Nephron (organoid): ENCODE measurements around the gene YWHAQ.
"Not testable (repeated sequence)": the region's sequence is repeated elsewhere in the genome, so short reads cannot be mapped to it uniquely, and the experiment has no call there.

Source experiments
- H3K27ac Mint-ChIP-seq, 3 experiments: 2 replicates each; pipeline ENCODE4 v1.8.0; 2020; ENCODE audit warnings: mixed read lengths in 3 of 3, mild to moderate bottlenecking in 2 of 3, moderate library complexity in 1 of 3
- H3K27me3 Mint-ChIP-seq: 2 replicates; pipeline ENCODE4 v1.8.0; 2021; ENCODE audit warnings: low read depth, mild to moderate bottlenecking, moderate library complexity, mixed read lengths
- H3K36me3 Mint-ChIP-seq: 2 replicates; pipeline ENCODE4 v1.8.0; 2020; ENCODE audit warnings: low read depth, mixed read lengths
- H3K4me1 Mint-ChIP-seq: 2 replicates; pipeline ENCODE4 v1.8.0; 2020; ENCODE audit warnings: mixed read lengths
- H3K4me3 Mint-ChIP-seq, 3 experiments: 2 replicates each; pipeline ENCODE4 v1.8.0; 2020; ENCODE audit warnings: mild to moderate bottlenecking in 3 of 3, mixed read lengths in 3 of 3, moderate library complexity in 2 of 3
- H3K9me3 Mint-ChIP-seq: 2 replicates; pipeline ENCODE4 v1.8.0; 2020; ENCODE audit warnings: mixed read lengths
- TF ChIP-seq, protein P1 (sequence below), 3 experiments: fragments of 200-600 bp; sonication (generic); IDR thresholded peaks; one replicate each; pipeline ENCODE4 v1.5.0; 2021; ENCODE audit warnings: antibody characterized with exemption in 3 of 3; ENCODE audit not compliant: unreplicated experiment in 3 of 3

Gene YWHAQ

DNA sequence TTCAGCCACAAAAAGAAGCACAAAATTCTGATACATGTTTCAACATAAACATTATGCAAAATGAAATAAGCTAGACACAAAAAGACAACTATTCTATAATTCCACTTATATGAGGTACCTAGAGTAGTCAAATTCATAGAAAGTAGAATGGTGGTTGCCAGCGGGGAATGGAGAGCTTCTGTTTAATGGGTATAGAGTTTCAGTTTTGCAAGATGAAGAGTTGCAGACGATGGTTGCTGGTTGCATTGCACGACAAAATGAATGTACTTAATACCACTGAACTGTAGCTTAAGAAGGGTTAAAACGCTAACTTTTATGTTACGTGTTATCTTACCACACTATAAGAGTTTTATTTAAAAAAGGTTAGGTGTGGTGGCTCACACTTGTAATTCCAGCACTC is 13.5 kb downstream of the YWHAQ start:
- Mint-ChIP-seq H3K27ac (no peak overlapping the region), H3K36me3 (peaks cover 80% of the 10 kb centered on the region), H3K4me3 (no peak overlapping the region), H3K4me1 (peaks cover 44% of the 10 kb centered on the region), H3K27me3 (no peaks in the 10 kb centered on the region), H3K9me3 (peaks cover 2% of the 10 kb centered on the region)
- TF ChIP-seq, protein P1, sequence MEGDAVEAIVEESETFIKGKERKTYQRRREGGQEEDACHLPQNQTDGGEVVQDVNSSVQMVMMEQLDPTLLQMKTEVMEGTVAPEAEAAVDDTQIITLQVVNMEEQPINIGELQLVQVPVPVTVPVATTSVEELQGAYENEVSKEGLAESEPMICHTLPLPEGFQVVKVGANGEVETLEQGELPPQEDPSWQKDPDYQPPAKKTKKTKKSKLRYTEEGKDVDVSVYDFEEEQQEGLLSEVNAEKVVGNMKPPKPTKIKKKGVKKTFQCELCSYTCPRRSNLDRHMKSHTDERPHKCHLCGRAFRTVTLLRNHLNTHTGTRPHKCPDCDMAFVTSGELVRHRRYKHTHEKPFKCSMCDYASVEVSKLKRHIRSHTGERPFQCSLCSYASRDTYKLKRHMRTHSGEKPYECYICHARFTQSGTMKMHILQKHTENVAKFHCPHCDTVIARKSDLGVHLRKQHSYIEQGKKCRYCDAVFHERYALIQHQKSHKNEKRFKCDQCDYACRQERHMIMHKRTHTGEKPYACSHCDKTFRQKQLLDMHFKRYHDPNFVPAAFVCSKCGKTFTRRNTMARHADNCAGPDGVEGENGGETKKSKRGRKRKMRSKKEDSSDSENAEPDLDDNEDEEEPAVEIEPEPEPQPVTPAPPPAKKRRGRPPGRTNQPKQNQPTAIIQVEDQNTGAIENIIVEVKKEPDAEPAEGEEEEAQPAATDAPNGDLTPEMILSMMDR (IDR thresholded peaks at IDR 0.05; ENCODE audit: unreplicated experiment in 3 of 3), result no peak

DNA sequence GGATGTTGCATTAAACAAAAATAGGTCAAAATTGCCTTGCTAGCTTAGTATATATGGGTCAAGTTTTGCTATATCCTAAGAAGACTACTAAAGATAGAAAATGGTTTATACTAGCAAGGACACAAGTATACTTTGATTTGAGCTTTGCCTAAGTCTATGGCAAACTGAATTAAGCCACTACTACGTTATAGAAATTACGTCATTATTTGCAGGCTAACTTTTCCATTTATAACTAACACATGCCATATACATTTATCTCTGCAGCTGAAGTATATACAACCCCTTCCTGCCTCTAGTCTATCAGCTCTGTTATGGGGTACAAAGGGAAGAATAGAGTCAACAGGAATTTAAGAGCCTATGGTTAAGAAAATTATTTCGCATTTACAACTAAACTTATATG is 16.2 kb downstream of the YWHAQ start:
- TF ChIP-seq, protein P1 (IDR thresholded peaks at IDR 0.05; ENCODE audit: unreplicated experiment in 3 of 3), result no peak
- Mint-ChIP-seq H3K27ac (no peak overlapping the region), H3K4me1 (peaks cover 50% of the 10 kb centered on the region), H3K9me3 (peaks cover 2% of the 10 kb centered on the region), H3K36me3 (peaks cover 69% of the 10 kb centered on the region), H3K27me3 (no peaks in the 10 kb centered on the region), H3K4me3 (no peak overlapping the region)

DNA sequence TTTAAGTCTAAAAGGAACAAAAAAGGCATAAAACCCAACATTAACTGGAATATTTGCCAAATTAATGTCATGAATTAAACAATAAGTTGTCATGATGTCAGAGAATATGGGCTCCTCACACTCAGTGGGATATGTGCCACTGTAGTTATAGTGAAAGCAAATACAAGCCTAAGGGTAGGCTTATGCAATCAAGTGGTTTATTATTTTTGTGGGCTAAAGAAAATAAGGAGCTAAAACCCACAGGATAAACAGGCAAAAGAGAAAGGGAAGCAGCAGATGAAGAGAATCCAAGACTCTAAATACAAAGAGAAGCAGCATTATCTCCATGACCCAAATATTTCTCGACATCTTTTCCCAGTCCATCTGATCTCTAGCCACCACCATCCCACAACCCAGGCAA is 17.5 kb downstream of the YWHAQ start:
- no peak overlapping the region for H3K4me3 Mint-ChIP-seq
- H3K9me3 Mint-ChIP-seq, result peaks cover 2% of the 10 kb centered on the region
- peaks cover 58% of the 10 kb centered on the region for H3K36me3 Mint-ChIP-seq
- TF ChIP-seq, protein P1 (IDR thresholded peaks at IDR 0.05; ENCODE audit: unreplicated experiment in 3 of 3), result no peak
- peaks cover 55% of the 10 kb centered on the region for H3K4me1 Mint-ChIP-seq
- H3K27ac Mint-ChIP-seq, result no peak overlapping the region
- no peaks in the 10 kb centered on the region for H3K27me3 Mint-ChIP-seq

DNA sequence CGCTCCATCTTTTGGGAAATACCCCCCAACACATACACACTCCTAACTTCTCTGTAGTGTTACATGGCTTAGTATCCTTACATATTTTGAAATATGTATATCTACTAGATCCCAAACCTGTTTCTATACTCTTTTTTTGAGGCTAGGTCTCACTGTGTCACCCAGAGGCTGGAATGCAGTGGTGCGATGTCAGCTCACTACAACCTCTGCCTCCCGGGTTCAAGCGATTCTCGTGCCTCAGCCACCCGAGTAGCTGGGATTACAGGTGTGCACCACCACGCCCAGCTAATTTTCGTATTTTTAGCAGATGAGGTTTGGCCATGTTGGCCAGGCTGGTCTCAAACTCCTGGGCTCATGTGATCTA is 19.3 kb downstream of the YWHAQ start:
- Mint-ChIP-seq H3K36me3 (peaks cover 45% of the 10 kb centered on the region), H3K4me1 (peaks cover 60% of the 10 kb centered on the region)
- H3K27ac Mint-ChIP-seq, H3K27me3 Mint-ChIP-seq, H3K9me3 Mint-ChIP-seq, H3K4me3 Mint-ChIP-seq: not testable (repeated sequence)

DNA sequence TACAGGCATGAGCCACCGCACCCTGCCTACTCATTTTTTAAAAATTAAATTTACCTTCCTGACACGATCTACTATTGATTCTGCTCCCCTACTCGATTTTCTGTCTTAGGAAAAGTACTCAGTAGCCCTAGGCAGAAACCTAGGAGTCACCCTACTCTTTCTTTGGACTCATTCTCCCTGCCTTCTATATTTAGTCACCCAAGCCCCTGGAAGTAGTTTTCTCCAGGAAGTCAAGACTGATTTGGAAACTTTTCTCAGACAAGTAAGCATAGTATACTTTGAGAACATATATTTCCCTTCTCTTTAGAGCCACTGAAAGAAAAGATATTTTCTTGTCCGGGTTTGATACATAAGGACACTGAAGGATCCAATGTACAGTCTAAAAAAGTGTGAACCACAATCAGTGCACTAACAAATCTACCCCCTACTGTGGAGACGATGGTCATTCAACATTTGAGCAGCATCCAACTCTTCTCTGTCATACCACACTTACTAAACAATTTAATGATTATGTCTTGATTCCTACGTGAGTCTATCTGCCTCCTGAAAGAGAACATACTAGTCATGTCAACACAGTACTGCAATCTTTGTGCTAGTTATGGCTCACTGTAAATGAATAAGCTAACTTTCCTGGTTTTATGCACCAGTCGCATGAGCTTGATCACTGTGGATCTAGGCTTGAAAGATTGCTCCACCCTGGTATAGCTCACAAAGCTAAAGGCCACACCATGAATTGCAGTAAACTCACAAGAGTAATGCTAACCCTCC is 19.8 kb downstream of the YWHAQ start:
- peaks cover 56% of the 10 kb centered on the region for H3K4me1 Mint-ChIP-seq
- H3K27ac Mint-ChIP-seq, result peak overlapping the region in 1 of 3 experiments; percentile 19
- H3K27me3 Mint-ChIP-seq, result no peaks in the 10 kb centered on the region
- H3K9me3 Mint-ChIP-seq, result no peaks in the 10 kb centered on the region
- TF ChIP-seq, protein P1 (IDR thresholded peaks at IDR 0.05; ENCODE audit: unreplicated experiment in 3 of 3), result no peak
- peaks cover 45% of the 10 kb centered on the region for H3K36me3 Mint-ChIP-seq
- no peak overlapping the region for H3K4me3 Mint-ChIP-seq

DNA sequence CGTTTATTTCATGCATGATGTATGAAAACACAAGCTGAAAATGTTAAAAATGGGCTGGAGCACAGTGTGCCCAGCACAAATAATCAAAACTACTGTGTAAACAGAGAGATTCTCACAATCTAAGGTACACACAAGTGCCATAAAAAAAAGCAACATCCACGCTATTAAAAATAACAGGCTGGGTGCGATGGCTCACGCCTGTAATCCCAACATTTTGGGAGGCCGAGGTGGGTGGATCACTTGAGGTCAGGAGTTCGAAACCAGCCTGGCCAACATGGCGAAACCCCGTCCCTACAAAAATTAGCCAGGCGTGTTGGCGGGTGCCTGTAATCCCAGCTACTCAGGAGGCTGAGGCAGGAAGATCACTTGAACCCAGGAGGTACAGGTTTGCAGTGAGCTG is 22.3 kb downstream of the YWHAQ start:
- H3K9me3 Mint-ChIP-seq, H3K4me3 Mint-ChIP-seq, H3K27me3 Mint-ChIP-seq: not testable (repeated sequence)
- peak overlapping the region in 2 of 3 experiments; percentile 22 to 68 for H3K27ac Mint-ChIP-seq
- peaks cover 50% of the 10 kb centered on the region for H3K36me3 Mint-ChIP-seq
- peaks cover 37% of the 10 kb centered on the region for H3K4me1 Mint-ChIP-seq

DNA sequence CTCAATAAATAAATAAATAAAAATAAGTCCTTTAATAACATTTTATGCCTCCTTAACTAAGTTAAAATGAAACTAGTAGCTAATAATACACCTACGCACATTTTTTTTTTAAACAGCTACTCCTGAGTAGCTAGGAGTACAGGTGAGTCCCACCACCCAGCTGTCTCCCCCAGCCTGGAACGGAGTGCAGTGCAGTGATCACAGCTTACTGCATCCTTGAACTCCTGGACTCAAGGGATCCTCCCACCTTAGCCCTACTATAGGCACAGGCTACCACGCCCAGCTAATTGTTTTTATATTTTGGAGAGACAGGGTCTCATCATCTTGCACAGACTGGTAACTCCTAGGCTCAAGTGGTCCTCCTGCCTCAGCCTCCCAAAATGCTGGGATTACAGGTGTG is 28.4 kb downstream of the YWHAQ start:
- Mint-ChIP-seq H3K36me3 (peaks cover 89% of the 10 kb centered on the region), H3K9me3 (peaks cover 42% of the 10 kb centered on the region), H3K4me3 (no peak overlapping the region), H3K27me3 (no peaks in the 10 kb centered on the region), H3K27ac (no peak overlapping the region), H3K4me1 (no peaks in the 10 kb centered on the region)
- TF ChIP-seq, protein P1 (IDR thresholded peaks at IDR 0.05; ENCODE audit: unreplicated experiment in 3 of 3), result no peak
